DOHH2 (cell line): Measurements from ENCODE around the gene SLC8A1.

Experiments used
- CTCF ChIP-seq: fragments of 200-600 bp; sonication (generic); IDR thresholded peaks from one replicate; pipeline ENCODE4 v1.5.1; 2014; ENCODE audit warnings: antibody characterized with exemption, mild to moderate bottlenecking, low read depth, low read length; ENCODE audit not compliant: poor library complexity, severe bottlenecking
- EZH2phosphoT487 ChIP-seq: fragments of 200-600 bp; sonication (generic); IDR thresholded peaks from 2 replicates; pipeline ENCODE4 v1.6.1; 2017; ENCODE audit warnings: borderline replicate concordance, mild to moderate bottlenecking, antibody characterized with exemption, low read length, moderate library complexity, mixed read lengths

GRCh38 chr2:40380041-40380440 lies 71.8 kb downstream of the SLC8A1 start:
- no peak for TF ChIP-seq CTCF
- TF ChIP-seq EZH2phosphoT487: no peak
